H1 (cell line): Measurements from ENCODE around the gene SLC1A4. TPM values are rescaled to one million over a fixed set of nuclear protein-coding genes. Genes with fewer than 3 reads are reported as not detected.

Source experiments
- HDAC6 ChIP-seq: IDR thresholded peaks from one replicate; pipeline ENCODE4 v1.7.1; 2012; ENCODE audit warnings: low read depth, mild to moderate bottlenecking, inconsistent platforms, low read length, moderate library complexity
- KDM1A ChIP-seq: fragments of 200-600, 300-600 bp; sonication (generic); IDR thresholded peaks from 2 replicates; pipeline ENCODE4 v1.7.1; 2016; ENCODE audit warnings: mild to moderate bottlenecking, low read length, borderline replicate concordance
- SAP30 ChIP-seq: fragments of 300-600 bp; sonication (generic); IDR thresholded peaks from 2 replicates; pipeline ENCODE4 v1.7.1; 2012; ENCODE audit warnings: low read length, moderate library complexity, mild to moderate bottlenecking, inconsistent platforms; ENCODE audit not compliant: insufficient read depth, insufficient replicate concordance
- SP2 ChIP-seq: IDR thresholded peaks from 2 replicates; pipeline ENCODE4 v1.6.1; 2012; ENCODE audit warnings: mild to moderate bottlenecking, low read length, inconsistent platforms
- polyA plus RNA-seq, 7 experiments: library from polyadenylated mRNA; depleted of rRNA in 3 of 7; stranded (reverse) in 5 of 7; unstranded in 2 of 7; fragments of >200 nt in 5 of 7; fragments of 200-250 nt in 2 of 7; gene quantifications; 1 replicate in 5 of 7; 2 replicates in 1 of 7; 4 replicates in 1 of 7; pipeline versions ENCODE4 v1.2.1 to v1.2.3, GENCODE V29; 2011 to 2013; ENCODE audit warnings: missing spikeins in 2 of 7, mixed read lengths in 2 of 7
- total RNA-seq: library from RNA; stranded (reverse); fragmentation: NEBNext Ultra II Directional; extraction: Animal tissue kit (Norgen Biotek cat#: 25700); gene quantifications from 2 replicates; pipeline ENCODE4 v1.2.1, GENCODE V29; 2021

Gene SLC1A4
- total and polyA plus RNA-seq, 2 of the 8 experiments (the other 6 are each of a cell fraction or from before 2014, with no cell fraction given): 0.44 to 0.86 TPM

DNA sequence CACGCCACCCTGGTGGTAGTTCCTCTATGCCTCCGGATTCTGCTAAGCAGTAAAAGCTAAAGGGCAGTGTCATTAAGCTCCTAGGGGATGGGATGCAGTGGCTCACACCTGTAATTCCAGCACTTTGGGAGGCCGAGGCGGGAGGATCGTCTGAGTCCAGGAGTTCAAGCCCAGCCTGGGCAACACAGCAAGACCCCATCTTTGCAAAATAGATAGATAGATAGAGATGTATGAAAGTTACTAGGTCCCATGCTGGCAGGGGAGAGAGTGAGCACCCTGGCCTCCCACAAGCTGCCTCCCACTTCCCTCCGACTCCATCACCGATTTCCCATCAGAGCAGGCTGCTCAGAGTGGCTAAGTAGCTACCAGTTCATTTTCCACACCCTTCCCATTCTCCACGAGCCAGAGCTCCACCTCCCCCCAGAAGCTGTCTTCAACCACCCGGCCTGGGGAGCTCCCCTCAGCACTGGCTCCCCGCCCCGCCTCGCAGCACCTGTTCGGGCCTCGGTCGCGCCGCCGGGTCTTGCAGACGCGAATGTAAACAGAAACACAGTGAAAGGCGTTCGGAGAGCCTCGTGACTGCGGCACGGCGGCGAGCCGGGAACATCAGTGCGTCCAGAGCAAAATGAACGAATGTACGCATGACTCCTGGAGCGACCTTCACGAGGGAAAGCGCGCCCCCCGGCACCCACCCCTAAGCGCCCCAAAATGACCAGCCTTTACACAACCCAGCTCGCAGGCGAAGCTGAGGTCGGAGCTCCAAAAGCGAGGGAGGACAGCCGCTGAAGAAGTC, 66.4 kb downstream of the SLC1A4 start (continued):
- TF ChIP-seq KDM1A: peak; percentile 86; the same call in 1 of the 2 replicates
- TF ChIP-seq SP2: no peak
- TF ChIP-seq HDAC6: no peak
- TF ChIP-seq SAP30: peak; percentile 61
- TF ChIP-seq, all 59 proteins: peak for 7
